DMS 273 (cell line): ENCODE results near the gene DRC1.
"Not testable (repeated sequence)": the region's sequence is repeated elsewhere in the genome, so short reads cannot be mapped to it uniquely, and the experiment has no call there.

ENCODE experiments used
- DNase-seq: peaks from one replicate; lab custom pipeline; 2025; ENCODE audit not compliant: unreplicated experiment; lab: John Stamatoyannopoulos, UW

Gene DRC1

GRCh38 chr2:26462511-26463243 is 61.0 kb downstream of the DRC1 start:
- DNase-seq, result peak; percentile 71

- DNase-seq, result no peak
Observed at GRCh38 chr2:26463244-26464192, 61.8 kb downstream of the DRC1 start.

- no peak for DNase-seq
Observed at GRCh38 chr2:26464390-26465265, 62.9 kb downstream of the DRC1 start.

GRCh38 chr2:26465266-26465925 is 63.7 kb downstream of the DRC1 start:
- DNase-seq, result no peak

- DNase-seq, result no peak
Observed at GRCh38 chr2:26465981-26466471, 64.3 kb downstream of the DRC1 start.

- DNase-seq, result no peak
Observed at GRCh38 chr2:26466662-26467310, 65.1 kb downstream of the DRC1 start.

- DNase-seq, result not testable (repeated sequence)
Observed at GRCh38 chr2:26468544-26468943, 66.8 kb downstream of the DRC1 start.

GRCh38 chr2:26469092-26469710 is 67.5 kb downstream of the DRC1 start:
- peak; percentile 91 for DNase-seq

- DNase-seq, result peak; percentile 40
Observed at GRCh38 chr2:26469955-26470354, 68.2 kb downstream of the DRC1 start.

- DNase-seq, result no peak
Observed at GRCh38 chr2:26470601-26471260, 69.0 kb downstream of the DRC1 start.

- DNase-seq, result peak; percentile 88
Observed at GRCh38 chr2:26471289-26471688, 69.6 kb downstream of the DRC1 start.

GRCh38 chr2:26471766-26472706 is 70.3 kb downstream of the DRC1 start:
- peak; percentile 41 for DNase-seq

- no peak for DNase-seq
Observed at GRCh38 chr2:26472821-26473655, 71.3 kb downstream of the DRC1 start.

- no peak for DNase-seq
Observed at GRCh38 chr2:26473796-26474195, 72.1 kb downstream of the DRC1 start.

GRCh38 chr2:26474261-26474785 is 72.6 kb downstream of the DRC1 start:
- DNase-seq, result no peak

- peak; percentile 31 for DNase-seq
Observed at GRCh38 chr2:26475037-26475436, 73.3 kb downstream of the DRC1 start.
